BJ (cell line): Measurements from ENCODE around the gene KCNK3. TPM values are rescaled to one million over a fixed set of nuclear protein-coding genes. Genes with fewer than 3 reads are reported as not detected.
"Not testable (repeated sequence)": the region's sequence is repeated elsewhere in the genome, so short reads cannot be mapped to it uniquely, and the experiment has no call there.

Source experiments
- CTCF ChIA-PET: fragments of 350-600 bp; formaldehyde crosslinking; extraction: SDS; loops from one replicate; lab custom pipeline; 2021; ENCODE audit warnings: antibody characterized with exemption, inconsistent platforms; lab: Yijun Ruan, JAX
- POLR2A ChIA-PET: fragments of 300-600 bp; sonication (Branson Sonifier 250); formaldehyde crosslinking; extraction: SDS; loops from one replicate; lab custom pipeline; 2021; ENCODE audit warnings: antibody characterized with exemption; lab: Charles Lee
- DNase-seq: peaks from one replicate; pipeline ENCODE4 v3.0.0-alpha.2; 2011; ENCODE audit warnings: low read depth
- H3K27me3 ChIP-seq: 2 replicates; pipeline ENCODE4 v1.6.0; 2011; ENCODE audit warnings: low read length; ENCODE audit not compliant: control insufficient read depth, insufficient read depth
- H3K36me3 ChIP-seq: 2 replicates; pipeline ENCODE4 v1.5.1; 2011; ENCODE audit warnings: low read length; ENCODE audit not compliant: control insufficient read depth, insufficient read depth
- H3K4me3 ChIP-seq: 2 replicates; pipeline ENCODE4 v1.5.1; 2011; ENCODE audit warnings: low read depth, mild to moderate bottlenecking, control low read depth, low read length
- CTCF ChIP-seq: IDR thresholded peaks from 2 replicates; pipeline ENCODE4 v1.5.1; 2011; ENCODE audit warnings: low read depth, mild to moderate bottlenecking, control low read depth, inconsistent platforms, low read length, moderate library complexity; ENCODE audit not compliant: insufficient read depth
- polyA plus RNA-seq: library from polyadenylated mRNA; depleted of rRNA; stranded (reverse); fragments of >200 nt; gene quantifications from 2 replicates; pipeline ENCODE4 v1.2.3, GENCODE V29; 2011

KCNK3 gene
- polyA plus RNA-seq, 1 experiment = 0.22 TPM

- TF ChIP-seq CTCF = no peak
- DNase-seq = no peak
- H3K4me3 ChIP-seq = no peak overlapping the region
- no peaks in the 10 kb centered on the region; the same call in 1 of the 2 replicates for H3K27me3 ChIP-seq
- CTCF ChIA-PET = interaction anchor here (0.6 to 16.3 kb wide), 6 partner anchors 104 to 167 kb away, joined by 3 to 552 read pairs (median 8); no protein-coding TSS in a partner anchor
- POLR2A ChIA-PET = no interaction called here
- H3K36me3 ChIP-seq = no peaks in the 10 kb centered on the region
These were observed 51.3 kb downstream of the KCNK3 start for GRCh38 chr2:26743852-26744251.

- CTCF ChIA-PET = interaction anchor here (1.1 to 16.3 kb wide), 14 partner anchors 8 to 241 kb away, joined by 3 to 552 read pairs (median 9); no protein-coding TSS in a partner anchor
These were observed 52.4 kb downstream of the KCNK3 start for GRCh38 chr2:26744953-26745352.

GRCh38 chr2:26745609-26746327 lies 53.2 kb downstream of the KCNK3 start:
- peak; percentile 90 for TF ChIP-seq CTCF
- no peak for DNase-seq
- no peaks in the 10 kb centered on the region for H3K36me3 ChIP-seq
- ChIA-PET CTCF (interaction anchor here (0.6 to 16.3 kb wide), 25 partner anchors 9 to 400 kb away, joined by 3 to 552 read pairs (median 4); partner anchors contain the start of genes CIB4 and KCNK3), POLR2A (no interaction called here)
- H3K4me3 ChIP-seq = no peak overlapping the region
- no peaks in the 10 kb centered on the region; the same call in 1 of the 2 replicates for H3K27me3 ChIP-seq

More at GRCh38 chr2:26744953-26745352, 52.4 kb downstream of the KCNK3 start:
- no peak for TF ChIP-seq CTCF
- DNase-seq = no peak
- H3K4me3 ChIP-seq = no peak overlapping the region
- no peaks in the 10 kb centered on the region; the same call in 1 of the 2 replicates for H3K27me3 ChIP-seq
- POLR2A ChIA-PET = no interaction called here
- no peaks in the 10 kb centered on the region for H3K36me3 ChIP-seq

- CTCF ChIA-PET = interaction anchor here (1.2 to 16.3 kb wide), 6 partner anchors 10 to 169 kb away, joined by 3 to 552 read pairs (median 16); no protein-coding TSS in a partner anchor
- Histone ChIP-seq H3K4me3 (no peak overlapping the region), H3K27me3 (no peaks in the 10 kb centered on the region; the same call in 1 of the 2 replicates), H3K36me3 (no peaks in the 10 kb centered on the region)
- no peak for TF ChIP-seq CTCF
- POLR2A ChIA-PET = no interaction called here
- DNase-seq = no peak
These were observed 54.4 kb downstream of the KCNK3 start for GRCh38 chr2:26746934-26747333.

- DNase-seq, H3K4me3 ChIP-seq, H3K36me3 ChIP-seq, H3K27me3 ChIP-seq, POLR2A ChIA-PET: not testable (repeated sequence)
- CTCF ChIA-PET = interaction anchor here (16.3 kb wide), 1 partner anchor 140 kb away, joined by 552 read pairs; no protein-coding TSS in a partner anchor
These were observed 57.4 kb downstream of the KCNK3 start for GRCh38 chr2:26749787-26750420.

- H3K4me3 ChIP-seq, H3K36me3 ChIP-seq, DNase-seq, H3K27me3 ChIP-seq, POLR2A ChIA-PET: not testable (repeated sequence)
- CTCF ChIA-PET = interaction anchor here (1.4 to 1.8 kb wide), 2 partner anchors 17 to 172 kb away, joined by 3 to 5 read pairs; no protein-coding TSS in a partner anchor
These were observed 57.9 kb downstream of the KCNK3 start for GRCh38 chr2:26750467-26750866.
